SK-N-SH treated with all-trans-retinoic acid at 6 μM for 48 hours (cell line): ENCODE results near the gene PTPN13.

Experiments
- POU6F1 ChIP-seq: fragments of 250-450 bp; sonication (Bioruptor Pico); IDR thresholded peaks from 2 replicates; pipeline ENCODE4 v1.8.0; 2021; ENCODE audit warnings: low read depth, mild to moderate bottlenecking, moderate library complexity, borderline replicate concordance
- PPARA ChIP-seq: fragments of 250-450 bp; sonication (Bioruptor Pico); IDR thresholded peaks from 2 replicates; pipeline ENCODE4 v1.5.0; 2020; ENCODE audit warnings: mild to moderate bottlenecking, borderline replicate concordance
- TOX ChIP-seq: fragments of 250-450 bp; sonication (Bioruptor Pico); IDR thresholded peaks from 2 replicates; pipeline ENCODE4 v1.8.0; 2021; ENCODE audit warnings: mild to moderate bottlenecking, moderate library complexity, borderline replicate concordance
- ZC3H10 ChIP-seq: fragments of 250-450 bp; sonication (Bioruptor Pico); IDR thresholded peaks from 2 replicates; pipeline ENCODE4 v1.5.1; 2021; ENCODE audit warnings: mild to moderate bottlenecking, moderate library complexity
- ZFP3 ChIP-seq: fragments of 250-450 bp; sonication (Bioruptor Pico); IDR thresholded peaks from 2 replicates; pipeline ENCODE4 v1.5.0; 2020; ENCODE audit warnings: mild to moderate bottlenecking, moderate library complexity

DNA sequence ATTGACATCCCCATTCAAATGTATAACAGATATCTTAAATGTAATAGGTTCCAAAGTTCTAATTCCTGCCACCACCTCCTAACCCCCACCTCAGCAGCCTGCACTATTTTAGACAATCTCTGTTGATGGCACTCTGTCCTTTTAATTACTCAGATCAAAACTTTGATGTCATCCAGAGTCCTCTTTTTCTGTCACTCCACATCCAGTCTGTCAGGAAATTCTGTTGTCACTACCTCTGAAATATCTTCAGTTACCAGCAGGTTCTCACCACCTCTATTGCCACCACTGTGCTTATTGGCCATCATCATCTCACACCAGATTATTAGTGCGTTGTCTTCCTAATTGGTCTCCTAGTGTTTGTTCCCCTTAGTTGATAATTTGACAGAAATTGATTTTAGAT is 76.2 kb downstream of the PTPN13 start:
- no peak for TF ChIP-seq ZFP3 (CRISPR knock-in tag)
- TF ChIP-seq PPARA (CRISPR knock-in tag): no peak
- TF ChIP-seq ZC3H10 (CRISPR knock-in tag): no peak
- no peak for TF ChIP-seq TOX (CRISPR knock-in tag)
- TF ChIP-seq POU6F1 (CRISPR knock-in tag): no peak
